Measurements from ENCODE around the gene CENPS.

- no peak for TF ChIP-seq ISL1 (CRISPR knock-in tag; IDR thresholded peaks at IDR 0.05)
- no peak for TF ChIP-seq RARB (CRISPR knock-in tag; IDR thresholded peaks at IDR 0.05)
These were observed 8.5 kb downstream of the CENPS start for GRCh38 chr1:10438677-10439163.

Measured in SK-N-SH treated with all-trans-retinoic acid at 6 μM for 48 hours (cell line).